SU-DHL-6 (cell line): ENCODE measurements around the gene SPINK4.

Source experiments
- EZH2phosphoT487 ChIP-seq: fragments of 200-600 bp; sonication (generic), shearing (Covaris generic); conservative IDR thresholded peaks from 2 replicates; pipeline ENCODE4 v1.6.1; 2018; ENCODE audit warnings: mild to moderate bottlenecking, antibody characterized with exemption, low read length, moderate library complexity, mixed read lengths
- TF ChIP-seq, protein P1 (sequence below): fragments of 200-600 bp; sonication (generic); IDR thresholded peaks from one replicate; pipeline ENCODE4 v1.5.1; 2017; ENCODE audit warnings: antibody characterized with exemption, mild to moderate bottlenecking, low read length, moderate library complexity; ENCODE audit not compliant: insufficient read depth, poor library complexity, severe bottlenecking

DNA sequence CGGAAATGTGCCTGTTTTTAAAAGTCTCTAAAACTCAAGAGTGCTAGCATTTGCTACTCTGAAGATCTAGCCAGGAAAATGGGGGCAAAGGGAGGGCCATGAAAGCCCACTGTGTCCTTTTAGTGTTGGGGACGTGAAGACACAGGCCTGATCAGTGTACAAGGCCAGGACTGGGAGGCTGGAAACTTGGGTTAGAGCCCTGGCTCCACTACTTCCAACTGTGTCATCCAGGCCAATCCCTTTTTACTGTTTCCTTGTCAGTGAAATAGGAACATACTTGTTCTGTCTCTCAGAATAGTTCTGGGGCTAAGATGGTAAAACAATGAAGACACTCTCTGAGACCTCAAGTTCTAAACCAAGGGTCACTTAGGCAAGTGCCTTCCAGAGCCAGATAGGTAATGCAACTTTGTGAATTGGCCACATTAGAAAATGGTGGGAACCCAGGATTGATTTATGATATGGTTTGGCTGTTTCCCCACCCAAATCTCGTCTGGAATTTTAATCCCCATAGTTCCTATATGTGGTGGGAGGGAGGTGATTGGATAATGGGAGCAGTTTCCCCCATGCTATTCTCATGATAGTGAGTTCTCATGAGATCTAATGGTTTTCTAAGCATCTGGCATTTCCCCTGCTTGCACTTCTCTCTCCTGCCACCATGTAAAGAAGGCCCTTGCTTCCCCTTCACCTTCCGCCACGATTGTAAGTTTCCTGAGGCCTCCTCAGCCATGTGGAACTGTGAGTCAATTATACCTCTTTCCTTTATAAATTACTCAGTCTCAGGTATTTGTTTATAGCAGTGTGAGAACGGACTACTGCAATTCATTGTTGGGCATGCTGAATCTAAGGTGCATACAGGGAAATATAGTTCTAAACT is 42.5 kb upstream of the SPINK4 start:
- TF ChIP-seq, protein P1, sequence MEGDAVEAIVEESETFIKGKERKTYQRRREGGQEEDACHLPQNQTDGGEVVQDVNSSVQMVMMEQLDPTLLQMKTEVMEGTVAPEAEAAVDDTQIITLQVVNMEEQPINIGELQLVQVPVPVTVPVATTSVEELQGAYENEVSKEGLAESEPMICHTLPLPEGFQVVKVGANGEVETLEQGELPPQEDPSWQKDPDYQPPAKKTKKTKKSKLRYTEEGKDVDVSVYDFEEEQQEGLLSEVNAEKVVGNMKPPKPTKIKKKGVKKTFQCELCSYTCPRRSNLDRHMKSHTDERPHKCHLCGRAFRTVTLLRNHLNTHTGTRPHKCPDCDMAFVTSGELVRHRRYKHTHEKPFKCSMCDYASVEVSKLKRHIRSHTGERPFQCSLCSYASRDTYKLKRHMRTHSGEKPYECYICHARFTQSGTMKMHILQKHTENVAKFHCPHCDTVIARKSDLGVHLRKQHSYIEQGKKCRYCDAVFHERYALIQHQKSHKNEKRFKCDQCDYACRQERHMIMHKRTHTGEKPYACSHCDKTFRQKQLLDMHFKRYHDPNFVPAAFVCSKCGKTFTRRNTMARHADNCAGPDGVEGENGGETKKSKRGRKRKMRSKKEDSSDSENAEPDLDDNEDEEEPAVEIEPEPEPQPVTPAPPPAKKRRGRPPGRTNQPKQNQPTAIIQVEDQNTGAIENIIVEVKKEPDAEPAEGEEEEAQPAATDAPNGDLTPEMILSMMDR = no peak
- TF ChIP-seq EZH2phosphoT487 = no peak
